Brain microvascular endothelial cell (primary cell): ENCODE measurements around the gene CREB3L2.
"Not testable (repeated sequence)": the region's sequence is repeated elsewhere in the genome, so short reads cannot be mapped to it uniquely, and the experiment has no call there.

Experiments
- DNase-seq: peaks from one replicate; pipeline ENCODE4 v3.0.0-alpha.2; 2020
- H3K27ac ChIP-seq: fragments of 250-450 bp; sonication (Bioruptor Pico); 2 replicates; pipeline ENCODE4 v1.5.1; 2020; ENCODE audit warnings: mild to moderate bottlenecking, moderate library complexity
- H3K27me3 ChIP-seq: fragments of 250-450 bp; sonication (Bioruptor Pico); replicated peaks from 2 replicates; pipeline ENCODE4 v1.5.1; 2020; ENCODE audit warnings: mild to moderate bottlenecking
- H3K36me3 ChIP-seq: fragments of 250-450 bp; sonication (Bioruptor Pico); replicated peaks from 2 replicates; pipeline ENCODE4 v1.5.1; 2020; ENCODE audit warnings: mild to moderate bottlenecking
- H3K4me3 ChIP-seq: 2 replicates; pipeline ENCODE4 v1.5.1; 2011; ENCODE audit warnings: low read depth, mild to moderate bottlenecking, control low read depth, low read length, moderate library complexity
- in situ Hi-C: cut with HindIII; loops from 2 replicates; pipeline ENCODE4 v1.10.0; 2017; ENCODE audit warnings: low sequenced_read_pairs, low pct_ligation_motif_present
- TF ChIP-seq, protein P1 (sequence below): IDR thresholded peaks from 2 replicates; pipeline ENCODE4 v1.5.1; 2011; ENCODE audit warnings: low read depth, mild to moderate bottlenecking, moderate library complexity, low read length, control low read depth, inconsistent platforms; ENCODE audit errors: missing control alignments

CREB3L2 gene

DNA sequence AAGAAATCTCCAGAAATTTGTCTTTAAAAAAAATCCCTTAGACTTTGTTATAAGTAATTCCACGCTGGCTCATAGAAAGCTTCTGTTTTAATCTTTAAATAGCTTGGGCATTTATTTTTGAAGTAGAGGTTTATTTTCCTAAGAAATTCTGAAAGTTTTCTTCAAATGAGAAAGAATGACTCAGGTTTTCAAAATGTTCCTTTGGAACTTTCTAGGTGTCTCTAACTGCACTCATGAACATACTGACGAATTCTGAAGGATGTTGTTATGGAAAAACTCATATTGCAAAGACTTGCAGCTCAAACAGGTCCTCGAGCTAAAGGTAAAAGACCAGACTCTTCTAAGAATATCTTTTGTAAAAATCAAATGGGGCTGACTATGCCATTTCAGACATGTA lies 165.8 kb downstream of the CREB3L2 start:
- no peak overlapping the region for H3K4me3 ChIP-seq
- H3K27me3 ChIP-seq, result no peaks in the 10 kb centered on the region
- no peak for DNase-seq
- peaks cover 18% of the 10 kb centered on the region for H3K36me3 ChIP-seq
- TF ChIP-seq, protein P1, sequence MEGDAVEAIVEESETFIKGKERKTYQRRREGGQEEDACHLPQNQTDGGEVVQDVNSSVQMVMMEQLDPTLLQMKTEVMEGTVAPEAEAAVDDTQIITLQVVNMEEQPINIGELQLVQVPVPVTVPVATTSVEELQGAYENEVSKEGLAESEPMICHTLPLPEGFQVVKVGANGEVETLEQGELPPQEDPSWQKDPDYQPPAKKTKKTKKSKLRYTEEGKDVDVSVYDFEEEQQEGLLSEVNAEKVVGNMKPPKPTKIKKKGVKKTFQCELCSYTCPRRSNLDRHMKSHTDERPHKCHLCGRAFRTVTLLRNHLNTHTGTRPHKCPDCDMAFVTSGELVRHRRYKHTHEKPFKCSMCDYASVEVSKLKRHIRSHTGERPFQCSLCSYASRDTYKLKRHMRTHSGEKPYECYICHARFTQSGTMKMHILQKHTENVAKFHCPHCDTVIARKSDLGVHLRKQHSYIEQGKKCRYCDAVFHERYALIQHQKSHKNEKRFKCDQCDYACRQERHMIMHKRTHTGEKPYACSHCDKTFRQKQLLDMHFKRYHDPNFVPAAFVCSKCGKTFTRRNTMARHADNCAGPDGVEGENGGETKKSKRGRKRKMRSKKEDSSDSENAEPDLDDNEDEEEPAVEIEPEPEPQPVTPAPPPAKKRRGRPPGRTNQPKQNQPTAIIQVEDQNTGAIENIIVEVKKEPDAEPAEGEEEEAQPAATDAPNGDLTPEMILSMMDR, result no peak
- H3K27ac ChIP-seq, result no peak overlapping the region
- in situ Hi-C loops, result no loop called here

DNA sequence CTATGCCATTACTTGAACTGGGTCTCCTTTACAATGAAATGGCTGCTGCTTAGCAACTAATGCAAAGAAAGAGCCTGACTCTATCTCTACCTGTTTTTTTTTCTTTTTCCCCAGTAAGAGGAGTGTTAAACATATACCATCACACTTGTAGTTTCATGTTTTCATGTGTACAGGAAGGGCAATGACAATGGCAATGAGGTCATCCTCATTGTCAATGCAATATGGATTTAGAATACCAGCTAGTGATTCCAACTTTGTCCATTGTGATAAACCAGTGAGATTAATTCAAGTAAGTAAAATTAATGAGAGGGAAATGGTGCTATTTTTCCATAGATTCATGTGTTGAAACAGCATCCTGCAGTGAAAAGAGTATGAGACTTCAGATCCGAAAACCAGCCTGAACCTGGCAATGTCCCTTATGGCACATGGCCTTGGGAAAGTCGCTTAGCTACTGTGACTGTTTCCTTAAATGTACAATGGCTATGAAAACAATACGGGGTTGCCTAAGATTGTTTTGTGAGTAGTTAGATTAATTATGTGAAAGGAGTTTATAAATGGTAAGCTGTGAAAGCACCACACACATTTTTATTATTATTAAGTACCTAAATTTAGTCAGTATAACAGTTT lies 166.3 kb downstream of the CREB3L2 start:
- TF ChIP-seq, protein P1, result no peak
- H3K36me3 ChIP-seq, result peaks cover 18% of the 10 kb centered on the region
- DNase-seq, result no peak
- peak overlapping the region; percentile 27 for H3K27ac ChIP-seq
- no peak overlapping the region for H3K4me3 ChIP-seq
- H3K27me3 ChIP-seq, result no peaks in the 10 kb centered on the region
- in situ Hi-C loops, result no loop called here

GRCh38 chr7:137834552-137834951 lies 167.3 kb downstream of the CREB3L2 start:
- H3K27me3 ChIP-seq, result no peaks in the 10 kb centered on the region
- TF ChIP-seq, protein P1, result no peak
- no peak for DNase-seq
- no peak overlapping the region for H3K4me3 ChIP-seq
- in situ Hi-C loops, result no loop called here
- H3K36me3 ChIP-seq, result peaks cover 18% of the 10 kb centered on the region
- H3K27ac ChIP-seq, result no peak overlapping the region

DNA sequence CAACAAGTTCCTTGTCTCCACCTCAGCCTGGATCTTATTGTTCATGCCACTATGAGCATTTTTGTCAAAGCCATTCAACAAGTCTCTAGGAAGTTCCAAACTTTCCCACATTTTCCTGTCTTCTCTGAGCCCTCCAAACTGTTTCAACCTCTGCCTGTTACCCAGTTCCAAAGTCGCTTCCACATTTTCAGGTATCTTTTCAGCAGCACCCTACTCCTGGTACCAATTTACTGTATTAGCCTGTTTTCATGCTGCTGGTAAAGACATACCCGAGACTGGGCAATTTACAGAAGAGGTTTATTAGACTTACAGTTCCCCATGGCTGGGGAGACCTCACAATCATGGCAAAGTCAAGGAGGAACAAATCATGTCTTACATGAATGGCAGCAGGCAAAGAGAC lies 168.9 kb downstream of the CREB3L2 start:
- peaks cover 18% of the 10 kb centered on the region for H3K36me3 ChIP-seq
- DNase-seq, in situ Hi-C loops, H3K27me3 ChIP-seq, H3K4me3 ChIP-seq, H3K27ac ChIP-seq: not testable (repeated sequence)

DNA sequence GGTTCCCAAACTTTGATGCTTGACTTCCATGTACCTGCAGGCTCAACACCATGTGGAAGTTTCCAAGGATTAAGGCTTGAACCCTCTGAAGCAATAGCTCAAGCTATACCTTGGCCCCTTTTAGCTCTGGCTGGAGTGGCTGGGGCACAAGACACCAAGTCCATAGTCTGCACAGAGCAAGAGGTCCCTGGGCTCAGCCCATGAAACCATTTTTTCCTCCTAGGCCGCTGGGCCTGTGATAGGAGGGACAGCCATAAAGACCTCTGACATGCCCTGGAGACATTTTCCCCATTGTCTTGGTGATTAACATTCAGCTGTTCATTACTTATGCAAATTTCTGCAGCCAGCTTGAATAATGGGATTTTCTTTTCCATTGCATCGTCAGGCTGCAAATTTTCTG lies 169.5 kb downstream of the CREB3L2 start:
- in situ Hi-C loops, result no loop called here
- Histone ChIP-seq H3K4me3 (no peak overlapping the region), H3K27ac (no peak overlapping the region), H3K27me3 (no peaks in the 10 kb centered on the region), H3K36me3 (peaks cover 18% of the 10 kb centered on the region)
- no peak for DNase-seq
- TF ChIP-seq, protein P1, result no peak

GRCh38 chr7:137831555-137831954 lies 170.3 kb downstream of the CREB3L2 start:
- DNase-seq, H3K27me3 ChIP-seq, H3K27ac ChIP-seq, H3K4me3 ChIP-seq, in situ Hi-C loops: not testable (repeated sequence)
- H3K36me3 ChIP-seq, result peaks cover 18% of the 10 kb centered on the region

- Histone ChIP-seq H3K36me3 (peaks cover 15% of the 10 kb centered on the region), H3K27me3 (no peaks in the 10 kb centered on the region), H3K27ac (no peak overlapping the region), H3K4me3 (no peak overlapping the region)
- TF ChIP-seq, protein P1, result no peak
- no peak for DNase-seq
- in situ Hi-C loops, result no loop called here
These were observed 172.4 kb downstream of the CREB3L2 start for GRCh38 chr7:137829337-137829992.
